ENCODE data around the gene PACSIN3. TPM values are rescaled to one million over a fixed set of nuclear protein-coding genes. Genes with fewer than 3 reads are reported as not detected.
A peak's percentile ranks its signal among the peaks of the same experiment; 100 is the strongest.

The PACSIN3 gene
- total and polyA plus RNA-seq, 12 donors, result 49.4 to 211 (median 100) TPM

GRCh38 chr11:47177846-47178245, 8.4 kb downstream of the PACSIN3 start:
- Histone ChIP-seq H3K36me3 (replicated peaks in 1 of 2) (peaks cover 0 to 41% of the 10 kb centered on the region in 2 donors), H3K4me3 (no peak overlapping the region), H3K27ac (peak overlapping the region; percentile 91 to 99 (median 97)), H3K27me3 (no peaks in the 10 kb centered on the region), H3K4me1 (replicated peaks in 1 of 2) (peaks cover 25 to 44% of the 10 kb centered on the region in 2 donors), H3K9me3 (replicated peaks in 1 of 3) (no peaks in the 10 kb centered on the region)
- intact Hi-C loops (cut with DNase I), result loop anchor here in 1 of 2 donors (5.0 kb wide), 3 partner anchors 39 to 174 kb away; partner anchors contain the start of gene MYBPC3
- WGBS, 4 donors, result 23 to 55% (median 28%) methylated on average over 5 to 6 of the region's 6 CpGs; no CpG with 5 or more reads in 1 of the 4 donors
- DNase-seq, result peak in 6 of 7 donors; percentile 70 to 93 (median 88)
- TF ChIP-seq CTCF (IDR thresholded peaks at IDR 0.05) (no peak), POLR2A (IDR thresholded peaks at IDR 0.05) (peak in 1 of 2 donors; percentile 19)

GRCh38 chr11:47177229-47177845, 8.9 kb downstream of the PACSIN3 start:
- Histone ChIP-seq H3K27me3 (no peaks in the 10 kb centered on the region), H3K4me3 (peak overlapping the region in 2 of 4 donors; percentile 55 to 96), H3K36me3 (replicated peaks in 1 of 2) (peaks cover 0 to 46% of the 10 kb centered on the region in 2 donors), H3K4me1 (replicated peaks in 1 of 2) (peaks cover 24 to 40% of the 10 kb centered on the region in 2 donors), H3K27ac (peak overlapping the region; percentile 91 to 99 (median 97)), H3K9me3 (replicated peaks in 1 of 3) (no peaks in the 10 kb centered on the region)
- 0 to 1% (median 0%) methylated on average over 7 to 21 of the region's 21 CpGs for WGBS, 4 donors
- intact Hi-C loops (cut with DNase I), result loop anchor here in 1 of 2 donors (5.0 kb wide), 3 partner anchors 40 to 175 kb away; partner anchors contain the start of gene MYBPC3
- peak; percentile 69 to 92 (median 79) for DNase-seq
- peak; percentile 47 to 93 (median 70) for TF ChIP-seq CTCF (IDR thresholded peaks at IDR 0.05)
- TF ChIP-seq POLR2A (IDR thresholded peaks at IDR 0.05), result peak; percentile 21 to 44

- DNase-seq, result peak; percentile 96 to 98 (median 97)
- Histone ChIP-seq H3K4me3 (peak within 1 kb of the TSS; percentile 84 to 97 (median 96)), H3K36me3 (replicated peaks in 1 of 2) (peaks cover 0 to 54% of the 10 kb centered on the region in 2 donors), H3K27ac (peak within 1 kb of the TSS; percentile 91 to 99 (median 97)), H3K9me3 (replicated peaks in 1 of 3) (no peaks in the 10 kb centered on the region), H3K4me1 (replicated peaks in 1 of 2) (peaks cover 24 to 40% of the 10 kb centered on the region in 2 donors), H3K27me3 (no peaks in the 10 kb centered on the region)
- intact Hi-C loops (cut with DNase I), result loop anchor here in 1 of 2 donors (5.0 kb wide), 3 partner anchors 41 to 176 kb away; partner anchors contain the start of gene MYBPC3
- WGBS, 4 donors, result 0% methylated on average over 9 to 89 of the region's 89 CpGs; no CpG with 5 or more reads in 1 of the 4 donors
- peak in 1 of 2 donors; percentile 51 for TF ChIP-seq POLR2A (IDR thresholded peaks at IDR 0.05)
- TF ChIP-seq CTCF (IDR thresholded peaks at IDR 0.05), result no peak
Observed at GRCh38 chr11:47176328-47177228, 9.7 kb downstream of the PACSIN3 start, which contains the start of gene ARFGAP2. ARFGAP2 (minus strand) TSS chr11:47176879; CDS start chr11:47176853, 26 bp downstream.
